K562 (cell line): ENCODE measurements around the gene PARD3. TPM values are rescaled to one million over a fixed set of nuclear protein-coding genes. Genes with fewer than 3 reads are reported as not detected.

Experiments
- ESRRA ChIP-seq: fragments of 450-650 bp; IDR thresholded peaks from 2 replicates; pipeline ENCODE4 v1.6.1; 2014; ENCODE audit warnings: low read depth, mild to moderate bottlenecking, moderate library complexity, borderline replicate concordance
- HDAC8 ChIP-seq: fragments of 450-650 bp; IDR thresholded peaks from 2 replicates; pipeline ENCODE4 v1.6.1; 2016; ENCODE audit warnings: mild to moderate bottlenecking, missing genetic modification characterization, moderate library complexity, missing compliant biosample characterization
- HNRNPH1 ChIP-seq: fragments of 200-400 bp; formaldehyde crosslinking; optimal IDR thresholded peaks from 2 replicates; pipeline ENCODE3; 2017; ENCODE audit warnings: low read depth, mild to moderate bottlenecking, low read length, moderate library complexity
- NELFE ChIP-seq: IDR thresholded peaks from 2 replicates; pipeline ENCODE4 v1.6.1; 2011; ENCODE audit warnings: mild to moderate bottlenecking; ENCODE audit not compliant: insufficient read depth, insufficient read length
- NFIX ChIP-seq: fragments of 250-450 bp; sonication (Bioruptor Pico); IDR thresholded peaks from 2 replicates; pipeline ENCODE4 v1.4.0; 2020; ENCODE audit warnings: low read depth, mild to moderate bottlenecking, moderate library complexity
- NR0B1 ChIP-seq: fragments of 450-650 bp; IDR thresholded peaks from one replicate; pipeline ENCODE4 v1.6.1; 2018; ENCODE audit warnings: mild to moderate bottlenecking, moderate library complexity; ENCODE audit not compliant: partially characterized antibody
- REST ChIP-seq, 2 experiments: fragments of 450-650 bp; formaldehyde crosslinking in 1 of 2; IDR thresholded peaks; 2 replicates each; pipeline versions ENCODE4 v1.4.0 to v1.6.1; 2014 to 2020; ENCODE audit warnings: mild to moderate bottlenecking in 2 of 2, borderline replicate concordance in 1 of 2, low read depth in 1 of 2
- SIN3A ChIP-seq, 2 experiments: fragments of 150-350 bp in 1 of 2; IDR thresholded peaks; 2 replicates each; pipeline ENCODE4 v1.6.1; 2011 to 2016; ENCODE audit warnings: borderline replicate concordance in 2 of 2, low read depth in 2 of 2, low read length in 2 of 2, mild to moderate bottlenecking in 2 of 2, moderate library complexity in 2 of 2; ENCODE audit not compliant: control insufficient read depth in 1 of 2
- TFAM ChIP-seq: fragments of 250-450 bp; sonication (Bioruptor Pico); conservative IDR thresholded peaks from 2 replicates; pipeline ENCODE4 v1.5.0; 2021; ENCODE audit warnings: mild to moderate bottlenecking, moderate library complexity
- VEZF1 ChIP-seq: fragments of 200-800 bp; sonication (Bioruptor generic); IDR thresholded peaks from 2 replicates; pipeline ENCODE4 v1.6.1; 2017; ENCODE audit warnings: missing genetic modification characterization, missing compliant biosample characterization
- ZNF507 ChIP-seq: conservative IDR thresholded peaks from 2 replicates; pipeline ENCODE4 v1.6.1; 2017; ENCODE audit warnings: missing genetic modification characterization, missing compliant biosample characterization
- ZNF717 ChIP-seq: fragments of 250-450 bp; sonication (Bioruptor Pico); IDR thresholded peaks from 2 replicates; pipeline ENCODE4 v1.5.0; 2021
- polyA plus RNA-seq, 8 experiments: library from polyadenylated mRNA; depleted of rRNA in 4 of 8; stranded (reverse) in 5 of 8; unstranded in 3 of 8; fragments of >200 nt; fragmentation: Nextera tagmentation in 2 of 8; fragmentation: Illumina TruSeq in 1 of 8; extraction: Ambion mirVana in 2 of 8; extraction: Trizol in 1 of 8; gene quantifications; 2 replicates each; pipeline versions ENCODE4 v1.2.1 to v1.2.3, GENCODE V29; 2011 to 2014; ENCODE audit warnings: inconsistent platforms in 1 of 8, missing spikeins in 1 of 8
- total RNA-seq, 7 experiments: library from RNA; depleted of rRNA in 6 of 7; stranded (reverse); fragments of >200 nt in 6 of 7; fragmentation: Illumina TruSeq in 2 of 7; extraction: Trizol in 2 of 7; gene quantifications; 2 replicates each; pipeline versions ENCODE4 v1.2.1 to v1.2.3, GENCODE V29; 2011 to 2021; ENCODE audit warnings: low replicate concordance in 1 of 7
- TF ChIP-seq, protein P1 (sequence below): fragments of 250-450 bp; sonication (Bioruptor Pico); IDR thresholded peaks from 2 replicates; pipeline ENCODE4 v1.5.0; 2021; ENCODE audit warnings: mild to moderate bottlenecking, borderline replicate concordance

PARD3 gene
- total and polyA plus RNA-seq, 9 of the 15 experiments (the other 6 are each of a cell fraction or from before 2014, with no cell fraction given) = 2.7 to 11.7 (median 7.7) TPM

DNA sequence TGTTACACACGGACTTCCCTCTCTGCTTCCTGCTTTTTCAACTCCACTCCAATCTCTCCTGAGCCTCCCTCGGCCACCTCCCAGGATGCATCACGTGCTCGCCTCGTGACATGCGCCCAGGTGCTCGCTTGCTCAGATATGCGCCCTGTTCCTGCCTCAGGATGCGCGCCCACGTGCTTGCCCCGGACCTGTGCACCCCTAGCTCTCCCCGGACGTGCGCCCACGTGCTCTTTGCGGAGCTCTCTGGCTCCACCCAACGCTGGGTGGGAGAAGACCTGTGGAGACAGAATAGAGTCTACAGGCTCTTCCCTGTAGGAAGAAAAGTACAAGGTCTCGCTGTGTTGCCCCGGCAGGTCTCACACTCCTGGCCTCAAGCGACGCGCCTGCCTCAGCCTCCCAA lies 23.1 kb downstream of the PARD3 start (continued):
- peak; percentile 53 for TF ChIP-seq REST (IDR thresholded peaks at IDR 0.05; ENCODE audit: borderline replicate concordance)
- no peak for TF ChIP-seq REST (CRISPR knock-in tag; IDR thresholded peaks at IDR 0.05; ENCODE audit: low read depth)
- no peak for TF ChIP-seq NFIX (CRISPR knock-in tag)
- no peak for TF ChIP-seq SIN3A (IDR thresholded peaks at IDR 0.05; ENCODE audit: borderline replicate concordance in 2 of 2, control insufficient read depth in 1 of 2, low read depth in 2 of 2, low read length in 2 of 2)
- no peak for TF ChIP-seq ESRRA
- TF ChIP-seq ZNF717 = no peak
- no peak for TF ChIP-seq NR0B1
- TF ChIP-seq NELFE = no peak
- TF ChIP-seq ZNF507 (tag) = no peak
- TF ChIP-seq, protein P1, sequence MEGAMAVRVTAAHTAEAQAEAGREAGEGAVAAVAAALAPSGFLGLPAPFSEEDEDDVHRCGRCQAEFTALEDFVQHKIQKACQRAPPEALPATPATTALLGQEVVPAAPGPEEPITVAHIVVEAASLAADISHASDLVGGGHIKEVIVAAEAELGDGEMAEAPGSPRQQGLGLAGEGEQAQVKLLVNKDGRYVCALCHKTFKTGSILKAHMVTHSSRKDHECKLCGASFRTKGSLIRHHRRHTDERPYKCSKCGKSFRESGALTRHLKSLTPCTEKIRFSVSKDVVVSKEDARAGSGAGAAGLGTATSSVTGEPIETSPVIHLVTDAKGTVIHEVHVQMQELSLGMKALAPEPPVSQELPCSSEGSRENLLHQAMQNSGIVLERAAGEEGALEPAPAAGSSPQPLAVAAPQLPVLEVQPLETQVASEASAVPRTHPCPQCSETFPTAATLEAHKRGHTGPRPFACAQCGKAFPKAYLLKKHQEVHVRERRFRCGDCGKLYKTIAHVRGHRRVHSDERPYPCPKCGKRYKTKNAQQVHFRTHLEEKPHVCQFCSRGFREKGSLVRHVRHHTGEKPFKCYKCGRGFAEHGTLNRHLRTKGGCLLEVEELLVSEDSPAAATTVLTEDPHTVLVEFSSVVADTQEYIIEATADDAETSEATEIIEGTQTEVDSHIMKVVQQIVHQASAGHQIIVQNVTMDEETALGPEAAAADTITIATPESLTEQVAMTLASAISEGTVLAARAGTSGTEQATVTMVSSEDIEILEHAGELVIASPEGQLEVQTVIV (CRISPR knock-in tag) = no peak
- TF ChIP-seq HNRNPH1 = no peak
- TF ChIP-seq HDAC8 (tag) = no peak
- TF ChIP-seq VEZF1 (CRISPR knock-in tag) = no peak
- TF ChIP-seq TFAM (CRISPR knock-in tag) = no peak
